Measurements from ENCODE around the gene CLEC14A.

The CLEC14A gene

GRCh38 chr14:38261620-38262019 is 5.7 kb upstream of the CLEC14A start:
- TF ChIP-seq FOXP2 (optimal IDR thresholded peaks at IDR 0.05; ENCODE audit: borderline replicate concordance, extremely low read depth, extremely low read length, insufficient read depth) (no peak), SIN3A (IDR thresholded peaks at IDR 0.05; ENCODE audit: borderline replicate concordance, insufficient read depth, low read length) (no peak), REST (IDR thresholded peaks at IDR 0.05; ENCODE audit: insufficient read depth in 1 of 2, low read depth in 2 of 2, low read length in 2 of 2) (no peak), POLR2AphosphoS5 (IDR thresholded peaks at IDR 0.05; ENCODE audit: low read depth, low read length) (no peak), TAF1 (IDR thresholded peaks at IDR 0.05; ENCODE audit: borderline replicate concordance, insufficient read depth, low read length) (no peak)

- TF ChIP-seq FOXP2 (optimal IDR thresholded peaks at IDR 0.05; ENCODE audit: borderline replicate concordance, extremely low read depth, extremely low read length, insufficient read depth) (no peak), SIN3A (IDR thresholded peaks at IDR 0.05; ENCODE audit: borderline replicate concordance, insufficient read depth, low read length) (no peak), POLR2AphosphoS5 (IDR thresholded peaks at IDR 0.05; ENCODE audit: low read depth, low read length) (no peak), TAF1 (IDR thresholded peaks at IDR 0.05; ENCODE audit: borderline replicate concordance, insufficient read depth, low read length) (no peak)
These were observed 1.6 kb upstream of the CLEC14A start for GRCh38 chr14:38257507-38257906.

GRCh38 chr14:38256533-38256840 is 594 bp upstream of the CLEC14A start:
- no peak for TF ChIP-seq FOXP2 (optimal IDR thresholded peaks at IDR 0.05; ENCODE audit: borderline replicate concordance, extremely low read depth, extremely low read length, insufficient read depth)
- TF ChIP-seq REST (IDR thresholded peaks at IDR 0.05; ENCODE audit: insufficient read depth in 1 of 2, low read depth in 2 of 2, low read length in 2 of 2), result no peak
- no peak for TF ChIP-seq POLR2AphosphoS5 (IDR thresholded peaks at IDR 0.05; ENCODE audit: low read depth, low read length)
- no peak for TF ChIP-seq TAF1 (IDR thresholded peaks at IDR 0.05; ENCODE audit: borderline replicate concordance, insufficient read depth, low read length)
- TF ChIP-seq SIN3A (IDR thresholded peaks at IDR 0.05; ENCODE audit: borderline replicate concordance, insufficient read depth, low read length), result no peak

- TF ChIP-seq SIN3A (IDR thresholded peaks at IDR 0.05; ENCODE audit: borderline replicate concordance, insufficient read depth, low read length) (no peak), TAF1 (IDR thresholded peaks at IDR 0.05; ENCODE audit: borderline replicate concordance, insufficient read depth, low read length) (no peak), FOXP2 (optimal IDR thresholded peaks at IDR 0.05; ENCODE audit: borderline replicate concordance, extremely low read depth, extremely low read length, insufficient read depth) (no peak), REST (IDR thresholded peaks at IDR 0.05; ENCODE audit: insufficient read depth in 1 of 2, low read depth in 2 of 2, low read length in 2 of 2) (no peak), POLR2AphosphoS5 (IDR thresholded peaks at IDR 0.05; ENCODE audit: low read depth, low read length) (no peak)
These were observed 553 bp downstream of the CLEC14A start for GRCh38 chr14:38255408-38255672.

GRCh38 chr14:38254571-38255407 is 1.1 kb downstream of the CLEC14A start:
- TF ChIP-seq SIN3A (IDR thresholded peaks at IDR 0.05; ENCODE audit: borderline replicate concordance, insufficient read depth, low read length) (no peak), REST (IDR thresholded peaks at IDR 0.05; ENCODE audit: insufficient read depth in 1 of 2, low read depth in 2 of 2, low read length in 2 of 2) (no peak)
